HEK293 (cell line): ENCODE measurements around the gene GSS.
"Not testable (repeated sequence)": the region's sequence is repeated elsewhere in the genome, so short reads cannot be mapped to it uniquely, and the experiment has no call there.

Experiments used
- CTCF ChIA-PET: fragments of 350-600 bp; formaldehyde crosslinking; extraction: SDS; loops from one replicate; lab custom pipeline; 2021; ENCODE audit warnings: antibody characterized with exemption; lab: Yijun Ruan, JAX
- POLR2A ChIA-PET: fragments of 300-600 bp; formaldehyde crosslinking; extraction: SDS; loops from one replicate; lab custom pipeline; 2020; ENCODE audit warnings: antibody characterized with exemption, inconsistent platforms; lab: Yijun Ruan, JAX
- H3K27ac ChIP-seq: fragments of 200-500 bp; sonication (Bioruptor generic); 2 replicates; pipeline ENCODE4 v1.5.1; 2014; ENCODE audit warnings: low read depth, low read length, control low read depth, inconsistent platforms; ENCODE audit errors: extremely low read depth
- H3K36me3 ChIP-seq, 2 experiments: fragments of 200-500 bp in 1 of 2; sonication (Bioruptor generic) in 1 of 2; 1 replicate in 1 of 2; 2 replicates in 1 of 2; pipeline ENCODE4 v1.5.1; 2014 to 2017; ENCODE audit warnings: inconsistent platforms in 2 of 2, low read length in 2 of 2; ENCODE audit not compliant: control insufficient read depth in 2 of 2, insufficient read depth in 1 of 2
- H3K4me1 ChIP-seq: fragments of 200-500 bp; sonication (Bioruptor generic); 2 replicates; pipeline ENCODE4 v1.5.1; 2014; ENCODE audit warnings: mild to moderate bottlenecking, low read length, inconsistent platforms; ENCODE audit not compliant: control insufficient read depth, insufficient read depth
- H3K4me3 ChIP-seq: 2 replicates; pipeline ENCODE4 v1.5.1; 2011; ENCODE audit warnings: low read depth, mild to moderate bottlenecking, control low read depth, low read length, moderate library complexity
- H3K9me3 ChIP-seq: fragments of 200-500 bp; sonication (Bioruptor generic); 2 replicates; pipeline ENCODE4 v1.5.1; 2014; ENCODE audit warnings: low read depth, low read length, inconsistent platforms; ENCODE audit not compliant: control insufficient read depth, insufficient read depth
- HOXD13 ChIP-seq: sonication (generic); formaldehyde crosslinking; IDR thresholded peaks from 2 replicates; pipeline ENCODE4 v1.8.0; 2022; ENCODE audit warnings: missing genetic modification reagents, borderline replicate concordance
- INSM2 ChIP-seq: fragments of 450-650 bp; formaldehyde crosslinking; IDR thresholded peaks from 2 replicates; pipeline ENCODE4 v1.5.1; 2016; ENCODE audit warnings: missing biosample characterization, missing genetic modification characterization
- MZF1 ChIP-seq: fragments of 450-650 bp; formaldehyde crosslinking; IDR thresholded peaks from 2 replicates; pipeline ENCODE4 v1.5.1; 2017; ENCODE audit warnings: missing biosample characterization, missing genetic modification characterization, borderline replicate concordance
- SP7 ChIP-seq: fragments of 450-650 bp; formaldehyde crosslinking; IDR thresholded peaks from 2 replicates; pipeline ENCODE4 v1.5.1; 2016; ENCODE audit warnings: missing biosample characterization, missing genetic modification characterization
- TRIM28 ChIP-seq: IDR thresholded peaks from 2 replicates; pipeline ENCODE4 v1.6.1; 2011; ENCODE audit warnings: low read length, control low read depth, borderline replicate concordance
- ZBTB1 ChIP-seq: fragments of 450-650 bp; formaldehyde crosslinking; IDR thresholded peaks from 2 replicates; pipeline ENCODE4 v1.5.1; 2016; ENCODE audit warnings: missing biosample characterization, missing genetic modification characterization
- ZBTB20 ChIP-seq: fragments of 450-650 bp; formaldehyde crosslinking; IDR thresholded peaks from 2 replicates; pipeline ENCODE4 v1.5.1; 2016; ENCODE audit warnings: missing biosample characterization, missing genetic modification characterization
- ZBTB21 ChIP-seq: fragments of 450-650 bp; formaldehyde crosslinking; IDR thresholded peaks from 2 replicates; pipeline ENCODE4 v1.5.1; 2017; ENCODE audit warnings: missing biosample characterization, missing genetic modification characterization
- ZFP69B ChIP-seq: fragments of 450-650 bp; formaldehyde crosslinking; IDR thresholded peaks from 2 replicates; pipeline ENCODE4 v1.5.1; 2016; ENCODE audit warnings: missing biosample characterization, missing genetic modification characterization
- ZNF133 ChIP-seq: fragments of 450-650 bp; formaldehyde crosslinking; IDR thresholded peaks from 2 replicates; pipeline ENCODE4 v1.5.1; 2016; ENCODE audit warnings: missing biosample characterization, missing genetic modification characterization
- ZNF174 ChIP-seq: fragments of 450-650 bp; formaldehyde crosslinking; IDR thresholded peaks from 2 replicates; pipeline ENCODE4 v1.5.0; 2017; ENCODE audit warnings: missing biosample characterization, mild to moderate bottlenecking, missing genetic modification characterization
- ZNF23 ChIP-seq: fragments of 450-650 bp; formaldehyde crosslinking; IDR thresholded peaks from 2 replicates; pipeline ENCODE4 v1.5.1; 2016; ENCODE audit warnings: missing biosample characterization, missing genetic modification characterization, borderline replicate concordance
- ZNF26 ChIP-seq: fragments of 450-650 bp; formaldehyde crosslinking; IDR thresholded peaks from 2 replicates; pipeline ENCODE4 v1.5.1; 2016; ENCODE audit warnings: missing biosample characterization, missing genetic modification characterization
- ZNF513 ChIP-seq: fragments of 450-650 bp; IDR thresholded peaks from 2 replicates; pipeline ENCODE4 v1.5.1; 2018; ENCODE audit warnings: missing biosample characterization, missing genetic modification characterization
- ZNF600 ChIP-seq: fragments of 450-650 bp; formaldehyde crosslinking; IDR thresholded peaks from 2 replicates; pipeline ENCODE4 v1.5.1; 2016; ENCODE audit warnings: missing biosample characterization, missing genetic modification characterization
- ZNF621 ChIP-seq: fragments of 450-650 bp; formaldehyde crosslinking; IDR thresholded peaks from 2 replicates; pipeline ENCODE4 v1.5.1; 2017; ENCODE audit warnings: missing biosample characterization, missing genetic modification characterization
- ZNF677 ChIP-seq: fragments of 450-650 bp; IDR thresholded peaks from 2 replicates; pipeline ENCODE4 v1.5.0; 2018; ENCODE audit warnings: missing biosample characterization, mild to moderate bottlenecking, missing genetic modification characterization, moderate library complexity

GSS gene

GRCh38 chr20:34907616-34908469, 47.8 kb downstream of the GSS start (continued):
- TF ChIP-seq ZNF600: peak; percentile 77
- TF ChIP-seq ZFP69B (tag by site-specific recombination): peak; percentile 82
- TF ChIP-seq INSM2 (tag by site-specific recombination): peak; percentile 29; the same call in 1 of the 2 replicates
- TF ChIP-seq MZF1 (tag by site-specific recombination): peak; percentile 49; the same call in 1 of the 2 replicates
- peak; percentile 61 for TF ChIP-seq SP7 (tag by site-specific recombination)

GRCh38 chr20:34904202-34904621, 51.4 kb downstream of the GSS start:
- no peaks in the 10 kb centered on the region for H3K9me3 ChIP-seq
- peaks cover 9% of the 10 kb centered on the region for H3K4me1 ChIP-seq
- H3K27ac ChIP-seq: no peak overlapping the region
- CTCF ChIA-PET: interaction anchor here (0.6 to 0.9 kb wide), 2 partner anchors 11 to 20 kb away, joined by 4 to 6 read pairs; no protein-coding TSS in a partner anchor
- no peak overlapping the region for H3K4me3 ChIP-seq
- no peaks in the 10 kb centered on the region for H3K36me3 ChIP-seq
- TF ChIP-seq ZBTB20: no peak
- TF ChIP-seq ZBTB1 (tag by site-specific recombination): no peak
- no peak for TF ChIP-seq ZNF513 (tag by site-specific recombination)
- no peak for TF ChIP-seq HOXD13
- no peak for TF ChIP-seq ZNF174 (tag by site-specific recombination)
- TF ChIP-seq, all 188 proteins: peak for 0
- POLR2A ChIA-PET: no interaction called here

GRCh38 chr20:34898731-34899130, 56.9 kb downstream of the GSS start:
- H3K36me3 ChIP-seq, H3K27ac ChIP-seq, H3K4me3 ChIP-seq, POLR2A ChIA-PET, H3K9me3 ChIP-seq, CTCF ChIA-PET, H3K4me1 ChIP-seq: not testable (repeated sequence)

GRCh38 chr20:34898129-34898528, 57.5 kb downstream of the GSS start:
- H3K27ac ChIP-seq, POLR2A ChIA-PET, H3K4me3 ChIP-seq, H3K4me1 ChIP-seq, H3K9me3 ChIP-seq, H3K36me3 ChIP-seq: not testable (repeated sequence)
- CTCF ChIA-PET: interaction anchor here (0.7 kb wide), 1 partner anchor 881 kb away, joined by 3 read pairs; no protein-coding TSS in a partner anchor

GRCh38 chr20:34896086-34896621, 59.5 kb downstream of the GSS start:
- no peaks in the 10 kb centered on the region for H3K9me3 ChIP-seq
- ChIA-PET POLR2A (no interaction called here), CTCF (interaction anchor here (0.7 kb wide), 1 partner anchor 469 kb away, joined by 3 read pairs; no protein-coding TSS in a partner anchor)
- no peak overlapping the region for H3K4me3 ChIP-seq
- H3K27ac ChIP-seq: no peak overlapping the region
- H3K4me1 ChIP-seq: no peaks in the 10 kb centered on the region
- no peaks in the 10 kb centered on the region for H3K36me3 ChIP-seq
- TF ChIP-seq ZNF23 (tag by site-specific recombination) (no peak), TRIM28 (no peak), ZNF677 (tag by site-specific recombination) (no peak), MZF1 (tag by site-specific recombination) (no peak), ZNF621 (no peak), ZBTB21 (tag by site-specific recombination) (no peak), ZNF133 (no peak), ZNF26 (tag by site-specific recombination) (no peak), ZNF513 (tag by site-specific recombination) (no peak)
